ENCODE data around the gene TCERG1L.

DNA sequence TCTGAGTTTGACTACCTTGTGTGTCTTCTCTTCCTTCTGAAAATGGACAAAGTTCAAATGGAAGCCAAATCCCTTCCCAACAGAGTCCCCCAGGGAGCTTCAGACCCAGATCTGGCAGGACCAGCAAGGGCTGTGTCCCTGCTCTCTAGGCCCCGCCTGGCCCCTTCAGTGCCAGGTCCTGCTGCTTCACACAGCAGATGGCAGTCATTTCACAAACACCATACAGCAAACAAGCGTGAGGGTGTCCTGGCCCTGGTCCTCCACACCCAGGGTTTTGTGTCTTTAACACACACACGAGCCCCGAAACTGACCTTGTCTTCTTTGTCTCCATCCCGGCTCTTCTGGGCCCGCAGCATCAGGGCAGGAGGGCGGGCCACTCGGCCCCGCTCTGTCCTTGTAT, 145.0 kb downstream of the TCERG1L start:
- TF ChIP-seq, protein P1, sequence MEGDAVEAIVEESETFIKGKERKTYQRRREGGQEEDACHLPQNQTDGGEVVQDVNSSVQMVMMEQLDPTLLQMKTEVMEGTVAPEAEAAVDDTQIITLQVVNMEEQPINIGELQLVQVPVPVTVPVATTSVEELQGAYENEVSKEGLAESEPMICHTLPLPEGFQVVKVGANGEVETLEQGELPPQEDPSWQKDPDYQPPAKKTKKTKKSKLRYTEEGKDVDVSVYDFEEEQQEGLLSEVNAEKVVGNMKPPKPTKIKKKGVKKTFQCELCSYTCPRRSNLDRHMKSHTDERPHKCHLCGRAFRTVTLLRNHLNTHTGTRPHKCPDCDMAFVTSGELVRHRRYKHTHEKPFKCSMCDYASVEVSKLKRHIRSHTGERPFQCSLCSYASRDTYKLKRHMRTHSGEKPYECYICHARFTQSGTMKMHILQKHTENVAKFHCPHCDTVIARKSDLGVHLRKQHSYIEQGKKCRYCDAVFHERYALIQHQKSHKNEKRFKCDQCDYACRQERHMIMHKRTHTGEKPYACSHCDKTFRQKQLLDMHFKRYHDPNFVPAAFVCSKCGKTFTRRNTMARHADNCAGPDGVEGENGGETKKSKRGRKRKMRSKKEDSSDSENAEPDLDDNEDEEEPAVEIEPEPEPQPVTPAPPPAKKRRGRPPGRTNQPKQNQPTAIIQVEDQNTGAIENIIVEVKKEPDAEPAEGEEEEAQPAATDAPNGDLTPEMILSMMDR (IDR thresholded peaks at IDR 0.05; ENCODE audit: insufficient read depth, low read length, poor library complexity, severe bottlenecking), result no peak
- TF ChIP-seq EZH2phosphoT487 (conservative IDR thresholded peaks at IDR 0.05; ENCODE audit: low read length), result no peak

All from SU-DHL-6 (cell line).